B cell (primary cell): Measurements from ENCODE around the gene GRK5. TPM values are rescaled to one million over a fixed set of nuclear protein-coding genes. Genes with fewer than 3 reads are reported as not detected.

Experiments used
- ATAC-seq: fragments of 200-7000 bp; cut with Tn5 transposase; one replicate; pipeline ENCODE4 v1.10.0; 2021; ENCODE audit warnings: low read depth, mild to moderate bottlenecking, moderate number of reproducible peaks, moderate library complexity
- CTCF ChIA-PET: fragments of 350-600 bp; sonication (Branson Sonifier 250); formaldehyde crosslinking; loops from one replicate; lab custom pipeline; 2021; ENCODE audit warnings: antibody characterized with exemption, inconsistent platforms; lab: Charles Lee
- POLR2A ChIA-PET: fragments of 350-600 bp; sonication (Branson Sonifier 250); formaldehyde crosslinking; loops from one replicate; lab custom pipeline; 2021; ENCODE audit warnings: antibody characterized with exemption; lab: Charles Lee
- DNase-seq: peaks from one replicate; pipeline ENCODE4 v3.0.0; 2013
- H2AFZ ChIP-seq: 2 replicates; pipeline ENCODE4 v1.6.1; 2012; ENCODE audit warnings: mild to moderate bottlenecking, low read depth, low read length; ENCODE audit not compliant: insufficient read depth, poor library complexity, severe bottlenecking
- H3K27ac ChIP-seq, 2 donors: 1 replicate in 1 of 2; 2 replicates in 1 of 2; pipeline ENCODE4 v1.5.1; 2012 to 2013; ENCODE audit warnings: low read length in 2 of 2, mild to moderate bottlenecking in 2 of 2, moderate library complexity in 1 of 2
- H3K27me3 ChIP-seq, 4 experiments: fragments of 200-600 bp in 1 of 4; sonication (generic) in 1 of 4; replicated peaks in 1 of 4; 1 replicate in 2 of 4; 2 replicates in 2 of 4; pipeline versions ENCODE4 v1.6.1 to v1.7.0; 2013 to 2016; ENCODE audit warnings: low read length in 3 of 4, mild to moderate bottlenecking in 2 of 4, mixed read lengths in 1 of 4, moderate library complexity in 1 of 4; ENCODE audit not compliant: insufficient read depth in 4 of 4, control insufficient read depth in 3 of 4; ENCODE audit errors: control extremely low read depth in 1 of 4
- H3K36me3 ChIP-seq, 2 experiments: replicated peaks in 1 of 2; 1 replicate in 1 of 2; 2 replicates in 1 of 2; pipeline versions ENCODE4 v1.6.1 to v1.7.1; 2013; ENCODE audit warnings: low read length in 1 of 2; ENCODE audit not compliant: insufficient read depth in 2 of 2, control insufficient read depth in 1 of 2; ENCODE audit errors: control extremely low read depth in 1 of 2, extremely low read depth in 1 of 2
- H3K4me1 ChIP-seq, 2 donors: fragments of 200-600 bp in 1 of 2; sonication (generic) in 1 of 2; 1 replicate in 1 of 2; 2 replicates in 1 of 2; pipeline versions ENCODE4 v1.5.1 to v1.6.1; 2013 to 2017; ENCODE audit warnings: low read length in 2 of 2; ENCODE audit not compliant: control insufficient read depth in 2 of 2, insufficient read depth in 2 of 2
- H3K4me2 ChIP-seq: replicated peaks from 2 replicates; pipeline ENCODE3; 2012; ENCODE audit warnings: mild to moderate bottlenecking, low read depth, low read length; ENCODE audit not compliant: poor library complexity, severe bottlenecking
- H3K4me3 ChIP-seq, 5 experiments: fragments of 200-600 bp in 1 of 5; sonication (generic) in 1 of 5; 1 replicate in 3 of 5; 2 replicates in 2 of 5; pipeline versions ENCODE4 v1.5.1 to v1.7.0; 2011 to 2016; ENCODE audit warnings: low read length in 4 of 5, mild to moderate bottlenecking in 4 of 5, low read depth in 2 of 5, control low read depth in 1 of 5, moderate library complexity in 1 of 5; ENCODE audit not compliant: insufficient read depth in 1 of 5; ENCODE audit errors: control extremely low read depth in 1 of 5, extremely low read depth in 1 of 5
- H3K79me2 ChIP-seq: fragments of 200-600 bp; sonication (generic); one replicate; pipeline ENCODE4 v1.6.0; 2016; ENCODE audit warnings: low read length; ENCODE audit not compliant: control insufficient read depth, insufficient read depth
- H3K9ac ChIP-seq: fragments of 200-600 bp; sonication (generic); 2 replicates; pipeline ENCODE4 v1.6.1; 2017; ENCODE audit warnings: mild to moderate bottlenecking, low read length, moderate library complexity
- H3K9me3 ChIP-seq, 3 donors: one replicate each; pipeline versions ENCODE4 v1.6.1 to v1.7.1; 2013; ENCODE audit warnings: low read length in 2 of 3; ENCODE audit not compliant: control insufficient read depth in 2 of 3, insufficient read depth in 1 of 3; ENCODE audit errors: control extremely low read depth in 1 of 3
- H4K20me1 ChIP-seq: 2 replicates; pipeline ENCODE4 v1.6.0; 2012; ENCODE audit warnings: mild to moderate bottlenecking, low read length; ENCODE audit not compliant: insufficient read depth, control insufficient read depth, poor library complexity, severe bottlenecking
- H3K27ac Mint-ChIP-seq: one replicate; pipeline ENCODE4 v1.8.0; 2021; ENCODE audit warnings: mixed read lengths
- H3K27me3 Mint-ChIP-seq: one replicate; pipeline ENCODE4 v1.8.0; 2021; ENCODE audit warnings: mixed read lengths
- H3K4me1 Mint-ChIP-seq: one replicate; pipeline ENCODE4 v1.8.0; 2021; ENCODE audit warnings: mixed read lengths
- H3K4me3 Mint-ChIP-seq: one replicate; pipeline ENCODE4 v1.8.0; 2021; ENCODE audit warnings: mixed read lengths
- H3K9me3 Mint-ChIP-seq: one replicate; pipeline ENCODE4 v1.8.0; 2022; ENCODE audit warnings: mixed read lengths; ENCODE audit not compliant: insufficient read depth
- EZH2 ChIP-seq: IDR thresholded peaks from 2 replicates; pipeline ENCODE4 v1.6.1; 2012; ENCODE audit warnings: borderline replicate concordance, low read depth, mild to moderate bottlenecking, moderate library complexity, low read length; ENCODE audit not compliant: insufficient read depth, poor library complexity, severe bottlenecking
- WGBS: methylation state at CpG from one replicate; pipeline ENCODE4 v1.1.5; 2013; ENCODE audit warnings: missing lambda C conversion rate; ENCODE audit not compliant: insufficient coverage; 5-methylcytosine and 5-hydroxymethylcytosine counted together
- intact Hi-C: fragments of 100-400 bp; cut with micrococcal nuclease; formaldehyde crosslinking; loops from one replicate; pipeline ENCODE4 v1.10.0; 2022
- polyA plus RNA-seq: library from polyadenylated mRNA; depleted of rRNA; stranded (reverse); fragments of >200 nt; gene quantifications from 2 replicates; pipeline ENCODE4 v1.2.3, GENCODE V29; 2012
- total RNA-seq, 2 donors: library from RNA; stranded (reverse); fragments of 120-200 nt in 1 of 2; gene quantifications; 1 replicate in 1 of 2; 2 replicates in 1 of 2; pipeline versions ENCODE4 v1.2.3 to v1.2.4, GENCODE V29; 2013 to 2022
- TF ChIP-seq, protein P1 (sequence below): fragments of 200-600 bp; IDR thresholded peaks from one replicate; pipeline ENCODE4 v1.8.0; 2022; ENCODE audit warnings: antibody characterized with exemption, mild to moderate bottlenecking

Gene GRK5
- total and polyA plus RNA-seq, 2 donors (not counting 1 experiment from before 2014, with no cell fraction given), result 21.9 to 54.8 TPM

DNA sequence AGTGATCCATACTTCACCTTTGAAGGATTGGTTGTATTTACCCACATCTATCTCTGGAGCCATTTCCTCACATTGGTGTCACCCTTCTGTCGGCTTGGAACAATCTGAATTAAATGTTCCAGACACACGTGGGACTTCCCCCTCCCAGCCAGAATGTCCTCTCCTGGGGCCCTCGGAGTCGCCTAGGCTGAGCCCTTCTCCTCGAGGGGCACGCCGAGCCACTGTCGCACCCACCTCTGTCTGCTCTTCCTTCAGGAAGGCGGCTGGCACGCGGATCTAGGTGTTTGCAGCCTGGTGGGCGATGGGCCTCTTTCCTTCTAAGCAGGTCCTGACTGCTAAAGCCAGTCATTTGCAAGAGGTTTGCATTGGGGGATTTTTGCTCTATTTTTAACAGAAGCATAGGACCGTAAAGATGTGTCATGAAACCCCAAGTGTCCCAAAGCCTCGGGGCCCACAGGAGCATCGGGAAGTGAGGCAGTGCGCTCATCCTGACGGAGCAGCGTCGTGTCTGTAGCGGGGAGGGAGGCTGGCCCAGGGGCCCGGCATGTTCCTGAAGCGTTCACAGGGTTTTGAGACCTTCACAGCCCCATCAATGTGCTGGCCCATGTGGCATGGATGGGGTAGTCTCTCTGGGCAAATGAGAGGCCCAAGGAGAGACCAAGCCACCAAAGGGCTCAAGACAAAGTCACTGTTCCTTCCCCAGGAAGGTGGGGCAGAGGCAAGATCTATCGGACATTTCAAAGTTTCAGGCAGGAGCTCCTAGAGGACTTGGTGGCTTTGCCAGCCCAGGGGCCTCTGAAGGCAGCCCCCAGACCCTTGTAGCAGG is 248.5 kb downstream of the GRK5 start:
- CTCF ChIA-PET, result interaction anchor here (1.9 to 2.1 kb wide), 2 partner anchors 11 to 34 kb away, joined by 7 to 11 read pairs; no protein-coding TSS in a partner anchor
- H3K27me3 Mint-ChIP-seq, result no peaks in the 10 kb centered on the region
- H3K4me2 ChIP-seq, result peak overlapping the region; percentile 13

DNA sequence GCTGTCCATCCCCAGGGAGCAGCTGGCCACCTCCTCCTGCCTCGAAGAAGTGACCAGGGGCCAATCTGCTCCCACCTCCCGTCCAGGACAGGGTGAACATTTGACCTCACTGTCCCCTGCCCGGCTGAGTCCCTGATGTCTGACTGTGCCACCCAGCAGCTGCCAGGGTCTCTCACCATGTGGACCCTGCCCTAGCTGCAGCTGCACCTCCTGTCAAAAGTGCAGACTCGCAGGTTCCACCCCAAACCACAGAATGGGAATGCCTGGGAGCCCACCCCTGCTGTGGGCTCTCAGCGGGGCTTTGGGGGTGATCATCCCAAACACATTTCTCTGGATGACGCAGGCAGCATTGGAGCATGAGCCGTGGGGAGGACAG is 249.1 kb downstream of the GRK5 start:
- Histone ChIP-seq H3K4me2 (no peak overlapping the region), H3K36me3 (peaks cover 0 to 31% of the 10 kb centered on the region in 2 experiments), H3K9me3 (no peaks in the 10 kb centered on the region), H3K4me3 (no peak overlapping the region), H3K9ac (no peak overlapping the region), H4K20me1 (peaks cover 3% of the 10 kb centered on the region), H2AFZ (no peak overlapping the region), H3K27me3 (no peaks in the 10 kb centered on the region), H3K4me1 (peaks cover 6 to 19% of the 10 kb centered on the region in 2 donors), H3K79me2 (no peaks in the 10 kb centered on the region), H3K27ac (no peak overlapping the region)
- TF ChIP-seq EZH2, result no peak
- TF ChIP-seq, protein P1, sequence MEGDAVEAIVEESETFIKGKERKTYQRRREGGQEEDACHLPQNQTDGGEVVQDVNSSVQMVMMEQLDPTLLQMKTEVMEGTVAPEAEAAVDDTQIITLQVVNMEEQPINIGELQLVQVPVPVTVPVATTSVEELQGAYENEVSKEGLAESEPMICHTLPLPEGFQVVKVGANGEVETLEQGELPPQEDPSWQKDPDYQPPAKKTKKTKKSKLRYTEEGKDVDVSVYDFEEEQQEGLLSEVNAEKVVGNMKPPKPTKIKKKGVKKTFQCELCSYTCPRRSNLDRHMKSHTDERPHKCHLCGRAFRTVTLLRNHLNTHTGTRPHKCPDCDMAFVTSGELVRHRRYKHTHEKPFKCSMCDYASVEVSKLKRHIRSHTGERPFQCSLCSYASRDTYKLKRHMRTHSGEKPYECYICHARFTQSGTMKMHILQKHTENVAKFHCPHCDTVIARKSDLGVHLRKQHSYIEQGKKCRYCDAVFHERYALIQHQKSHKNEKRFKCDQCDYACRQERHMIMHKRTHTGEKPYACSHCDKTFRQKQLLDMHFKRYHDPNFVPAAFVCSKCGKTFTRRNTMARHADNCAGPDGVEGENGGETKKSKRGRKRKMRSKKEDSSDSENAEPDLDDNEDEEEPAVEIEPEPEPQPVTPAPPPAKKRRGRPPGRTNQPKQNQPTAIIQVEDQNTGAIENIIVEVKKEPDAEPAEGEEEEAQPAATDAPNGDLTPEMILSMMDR, result no peak
- H3K9me3 Mint-ChIP-seq, result no peaks in the 10 kb centered on the region
- H3K27me3 Mint-ChIP-seq, result no peaks in the 10 kb centered on the region
- WGBS, result 89% methylated on average over 7 of the region's 7 CpGs
- no peak overlapping the region for H3K4me3 Mint-ChIP-seq
- ATAC-seq, result no peak
- peaks cover 16% of the 10 kb centered on the region for H3K4me1 Mint-ChIP-seq
- H3K27ac Mint-ChIP-seq, result no peak overlapping the region
- intact Hi-C loops, result no loop called here
- CTCF ChIA-PET, result interaction anchor here (1.4 to 2.1 kb wide), 3 partner anchors 12 to 33 kb away, joined by 4 to 11 read pairs (median 7); no protein-coding TSS in a partner anchor
- no peak for DNase-seq
- POLR2A ChIA-PET, result no interaction called here

More for the DNA sequence above, 248.5 kb downstream of the GRK5 start:
- POLR2A ChIA-PET, result no interaction called here
- H3K4me3 ChIP-seq, result no peak overlapping the region
- no peak overlapping the region for H3K27ac ChIP-seq
- peak; percentile 49 for ATAC-seq
- no peak overlapping the region for H2AFZ ChIP-seq
- no peaks in the 10 kb centered on the region for H3K79me2 ChIP-seq
- DNase-seq, result no peak
- H4K20me1 ChIP-seq, result peaks cover 5% of the 10 kb centered on the region
- peak overlapping the region; percentile 55 for H3K4me3 Mint-ChIP-seq
- peaks cover 6 to 13% of the 10 kb centered on the region in 2 donors for H3K4me1 ChIP-seq
- H3K9ac ChIP-seq, result no peak overlapping the region
- no peaks in the 10 kb centered on the region for H3K27me3 ChIP-seq
- peak overlapping the region; percentile 64 for H3K27ac Mint-ChIP-seq
- 72% methylated on average over 23 of the region's 23 CpGs for WGBS
- H3K36me3 ChIP-seq, result peaks cover 0 to 35% of the 10 kb centered on the region in 2 experiments
- H3K9me3 Mint-ChIP-seq, result no peaks in the 10 kb centered on the region
- H3K4me1 Mint-ChIP-seq, result peaks cover 11% of the 10 kb centered on the region
- no peak for TF ChIP-seq EZH2
- TF ChIP-seq, protein P1, result no peak
- intact Hi-C loops, result no loop called here
- H3K9me3 ChIP-seq, result no peaks in the 10 kb centered on the region
